ENCODE results near the gene APP. TPM values are rescaled to one million over a fixed set of nuclear protein-coding genes. Genes with fewer than 3 reads are reported as not detected.

APP gene
- total RNA-seq, 1 experiment from 2014 or later: 560 TPM

GRCh38 chr21:25911730-25912401, 258.7 kb downstream of the APP start (continued):
- TF ChIP-seq, protein P1, sequence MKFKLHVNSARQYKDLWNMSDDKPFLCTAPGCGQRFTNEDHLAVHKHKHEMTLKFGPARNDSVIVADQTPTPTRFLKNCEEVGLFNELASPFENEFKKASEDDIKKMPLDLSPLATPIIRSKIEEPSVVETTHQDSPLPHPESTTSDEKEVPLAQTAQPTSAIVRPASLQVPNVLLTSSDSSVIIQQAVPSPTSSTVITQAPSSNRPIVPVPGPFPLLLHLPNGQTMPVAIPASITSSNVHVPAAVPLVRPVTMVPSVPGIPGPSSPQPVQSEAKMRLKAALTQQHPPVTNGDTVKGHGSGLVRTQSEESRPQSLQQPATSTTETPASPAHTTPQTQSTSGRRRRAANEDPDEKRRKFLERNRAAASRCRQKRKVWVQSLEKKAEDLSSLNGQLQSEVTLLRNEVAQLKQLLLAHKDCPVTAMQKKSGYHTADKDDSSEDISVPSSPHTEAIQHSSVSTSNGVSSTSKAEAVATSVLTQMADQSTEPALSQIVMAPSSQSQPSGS (CRISPR knock-in tag; IDR thresholded peaks at IDR 0.05; ENCODE audit: borderline replicate concordance, low read depth): no peak
- no peak for TF ChIP-seq RELA (CRISPR knock-in tag; IDR thresholded peaks at IDR 0.05; ENCODE audit: borderline replicate concordance)

- Mint-ChIP-seq H3K9me3 (no peaks in the 10 kb centered on the region), H3K4me3 (no peak overlapping the region), H3K27me3 (ENCODE audit: low read depth) (no peaks in the 10 kb centered on the region), H3K27ac (no peak overlapping the region), H3K4me1 (peaks cover 29% of the 10 kb centered on the region), H3K36me3 (peaks cover 35% of the 10 kb centered on the region)
- no peak for ATAC-seq
- ChIA-PET CTCF (no interaction called here), POLR2A (no interaction called here)
- TF ChIP-seq, protein P2, sequence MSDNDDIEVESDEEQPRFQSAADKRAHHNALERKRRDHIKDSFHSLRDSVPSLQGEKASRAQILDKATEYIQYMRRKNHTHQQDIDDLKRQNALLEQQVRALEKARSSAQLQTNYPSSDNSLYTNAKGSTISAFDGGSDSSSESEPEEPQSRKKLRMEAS (CRISPR knock-in tag; IDR thresholded peaks at IDR 0.05): no peak
- TF ChIP-seq ZNF423 (CRISPR knock-in tag; IDR thresholded peaks at IDR 0.05) (no peak), MYBL2 (CRISPR knock-in tag; IDR thresholded peaks at IDR 0.05) (no peak), NR3C1 (CRISPR knock-in tag; conservative IDR thresholded peaks at IDR 0.05; ENCODE audit: low read depth) (no peak), SOX15 (CRISPR knock-in tag; IDR thresholded peaks at IDR 0.05) (no peak), IRF1 (CRISPR knock-in tag; IDR thresholded peaks at IDR 0.05) (no peak)
- TF ChIP-seq, protein P3, sequence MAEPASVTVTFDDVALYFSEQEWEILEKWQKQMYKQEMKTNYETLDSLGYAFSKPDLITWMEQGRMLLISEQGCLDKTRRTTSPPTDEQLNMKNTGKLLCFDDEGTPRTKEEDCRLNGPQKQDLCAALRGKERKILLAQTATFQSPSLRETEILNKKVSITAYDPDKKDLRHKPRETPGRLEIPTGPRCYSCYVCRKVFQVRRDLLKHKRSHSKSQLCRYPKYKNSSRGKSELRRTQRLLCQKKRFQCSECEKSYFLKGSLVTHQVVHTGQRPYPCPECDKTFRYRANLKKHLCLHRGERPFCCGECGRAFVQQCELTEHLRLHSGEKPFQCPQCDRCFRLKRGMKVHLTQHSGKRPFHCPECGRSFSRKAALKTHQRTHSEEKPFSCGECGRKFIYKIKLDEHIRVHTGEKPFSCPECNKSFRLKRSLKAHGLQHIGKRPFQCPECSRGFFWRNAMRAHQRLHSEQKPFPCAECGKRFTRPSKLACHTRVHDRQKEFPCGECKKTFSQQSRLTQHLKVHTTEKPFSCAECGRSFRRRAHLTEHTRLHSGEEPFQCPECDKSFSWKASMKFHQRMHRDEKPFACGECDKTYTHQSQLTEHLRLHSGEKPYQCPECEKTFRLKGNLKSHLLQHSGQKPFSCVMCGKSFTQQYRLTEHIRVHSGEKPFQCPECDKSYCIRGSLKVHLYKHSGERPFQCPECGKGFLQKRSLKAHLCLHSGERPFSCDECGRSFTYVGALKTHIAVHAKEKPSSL (CRISPR knock-in tag; conservative IDR thresholded peaks at IDR 0.05): no peak
- no peak for DNase-seq (ENCODE audit: low spot score)
These were observed 259.8 kb downstream of the APP start for GRCh38 chr21:25910809-25911208.

- no peaks in the 10 kb centered on the region for H3K9me3 Mint-ChIP-seq
- ATAC-seq (no peak), DNase-seq (ENCODE audit: low spot score) (no peak)
- CTCF ChIA-PET: interaction anchor here (0.7 to 1.0 kb wide), 2 partner anchors 13 to 75 kb away, joined by 3 to 4 read pairs; no protein-coding TSS in a partner anchor
- POLR2A ChIA-PET: interaction anchor here (0.7 kb wide), 1 partner anchor 28 kb away, joined by 5 read pairs; no protein-coding TSS in a partner anchor
- H3K4me1 Mint-ChIP-seq: peaks cover 17% of the 10 kb centered on the region
- peaks cover 49% of the 10 kb centered on the region for H3K36me3 Mint-ChIP-seq
- no peak overlapping the region for H3K27ac Mint-ChIP-seq
- H3K27me3 Mint-ChIP-seq (ENCODE audit: low read depth): no peaks in the 10 kb centered on the region
- no peak overlapping the region for H3K4me3 Mint-ChIP-seq
- TF ChIP-seq NR2C2 (CRISPR knock-in tag; IDR thresholded peaks at IDR 0.05) (no peak), ZNF396 (CRISPR knock-in tag; IDR thresholded peaks at IDR 0.05; ENCODE audit: borderline replicate concordance) (no peak), NFYB (CRISPR knock-in tag; conservative IDR thresholded peaks at IDR 0.05; ENCODE audit: low read depth) (no peak), USF2 (CRISPR knock-in tag; IDR thresholded peaks at IDR 0.05) (no peak), AFF4 (CRISPR knock-in tag; IDR thresholded peaks at IDR 0.05; ENCODE audit: borderline replicate concordance) (no peak), SOX15 (CRISPR knock-in tag; IDR thresholded peaks at IDR 0.05) (no peak), FOXP1 (CRISPR knock-in tag; IDR thresholded peaks at IDR 0.05; ENCODE audit: borderline replicate concordance) (no peak)
- TF ChIP-seq, protein P4, sequence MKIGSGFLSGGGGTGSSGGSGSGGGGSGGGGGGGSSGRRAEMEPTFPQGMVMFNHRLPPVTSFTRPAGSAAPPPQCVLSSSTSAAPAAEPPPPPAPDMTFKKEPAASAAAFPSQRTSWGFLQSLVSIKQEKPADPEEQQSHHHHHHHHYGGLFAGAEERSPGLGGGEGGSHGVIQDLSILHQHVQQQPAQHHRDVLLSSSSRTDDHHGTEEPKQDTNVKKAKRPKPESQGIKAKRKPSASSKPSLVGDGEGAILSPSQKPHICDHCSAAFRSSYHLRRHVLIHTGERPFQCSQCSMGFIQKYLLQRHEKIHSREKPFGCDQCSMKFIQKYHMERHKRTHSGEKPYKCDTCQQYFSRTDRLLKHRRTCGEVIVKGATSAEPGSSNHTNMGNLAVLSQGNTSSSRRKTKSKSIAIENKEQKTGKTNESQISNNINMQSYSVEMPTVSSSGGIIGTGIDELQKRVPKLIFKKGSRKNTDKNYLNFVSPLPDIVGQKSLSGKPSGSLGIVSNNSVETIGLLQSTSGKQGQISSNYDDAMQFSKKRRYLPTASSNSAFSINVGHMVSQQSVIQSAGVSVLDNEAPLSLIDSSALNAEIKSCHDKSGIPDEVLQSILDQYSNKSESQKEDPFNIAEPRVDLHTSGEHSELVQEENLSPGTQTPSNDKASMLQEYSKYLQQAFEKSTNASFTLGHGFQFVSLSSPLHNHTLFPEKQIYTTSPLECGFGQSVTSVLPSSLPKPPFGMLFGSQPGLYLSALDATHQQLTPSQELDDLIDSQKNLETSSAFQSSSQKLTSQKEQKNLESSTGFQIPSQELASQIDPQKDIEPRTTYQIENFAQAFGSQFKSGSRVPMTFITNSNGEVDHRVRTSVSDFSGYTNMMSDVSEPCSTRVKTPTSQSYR (CRISPR knock-in tag; IDR thresholded peaks at IDR 0.05): no peak
These were observed 261.2 kb downstream of the APP start for GRCh38 chr21:25909341-25909740.
